ENCODE results near the gene STON2.
"Not testable (repeated sequence)": the region's sequence is repeated elsewhere in the genome, so short reads cannot be mapped to it uniquely, and the experiment has no call there.

Gene STON2

GRCh38 chr14:81385419-81385818 lies 14.7 kb downstream of the STON2 start:
- no peak overlapping the region for H3K4me3 ChIP-seq (ENCODE audit: low read depth, low read length)

- H3K4me3 ChIP-seq (ENCODE audit: low read depth, low read length) = no peak overlapping the region
Observed at GRCh38 chr14:81384900-81385299, 15.2 kb downstream of the STON2 start.

- no peak overlapping the region for H3K4me3 ChIP-seq (ENCODE audit: low read depth, low read length)
Observed at GRCh38 chr14:81382517-81383225, 17.5 kb downstream of the STON2 start.

- not testable (repeated sequence) for H3K4me3 ChIP-seq (ENCODE audit: low read depth, low read length)
Observed at GRCh38 chr14:81380009-81380408, 20.1 kb downstream of the STON2 start.

GRCh38 chr14:81371802-81372201 lies 28.3 kb downstream of the STON2 start:
- no peak overlapping the region for H3K4me3 ChIP-seq (ENCODE audit: low read depth, low read length)

GRCh38 chr14:81367563-81367962 lies 32.6 kb downstream of the STON2 start:
- no peak overlapping the region for H3K4me3 ChIP-seq (ENCODE audit: low read depth, low read length)

- no peak overlapping the region for H3K4me3 ChIP-seq (ENCODE audit: low read depth, low read length)
Observed at GRCh38 chr14:81366884-81367283, 33.2 kb downstream of the STON2 start.

GRCh38 chr14:81366214-81366613 lies 33.9 kb downstream of the STON2 start:
- H3K4me3 ChIP-seq (ENCODE audit: low read depth, low read length) = no peak overlapping the region

GRCh38 chr14:81363746-81364378 lies 36.3 kb downstream of the STON2 start:
- H3K4me3 ChIP-seq (ENCODE audit: low read depth, low read length) = no peak overlapping the region

- H3K4me3 ChIP-seq (ENCODE audit: low read depth, low read length) = no peak overlapping the region
Observed at GRCh38 chr14:81353691-81354323, 46.3 kb downstream of the STON2 start.

GRCh38 chr14:81352413-81352812 lies 47.7 kb downstream of the STON2 start:
- no peak overlapping the region for H3K4me3 ChIP-seq (ENCODE audit: low read depth, low read length)

GRCh38 chr14:81351205-81351604 lies 48.9 kb downstream of the STON2 start:
- H3K4me3 ChIP-seq (ENCODE audit: low read depth, low read length) = no peak overlapping the region

GRCh38 chr14:81350344-81351130 lies 49.6 kb downstream of the STON2 start:
- no peak overlapping the region for H3K4me3 ChIP-seq (ENCODE audit: low read depth, low read length)

- H3K4me3 ChIP-seq (ENCODE audit: low read depth, low read length) = no peak overlapping the region
Observed at GRCh38 chr14:81348061-81348460, 52.1 kb downstream of the STON2 start.

- no peak overlapping the region for H3K4me3 ChIP-seq (ENCODE audit: low read depth, low read length)
Observed at GRCh38 chr14:81345781-81346180, 54.3 kb downstream of the STON2 start.

- H3K4me3 ChIP-seq (ENCODE audit: low read depth, low read length) = no peak overlapping the region
Observed at GRCh38 chr14:81344481-81345160, 55.5 kb downstream of the STON2 start.

GRCh38 chr14:81343701-81344100 lies 56.4 kb downstream of the STON2 start:
- H3K4me3 ChIP-seq (ENCODE audit: low read depth, low read length) = no peak overlapping the region

GRCh38 chr14:81342850-81343580 lies 57.1 kb downstream of the STON2 start:
- H3K4me3 ChIP-seq (ENCODE audit: low read depth, low read length) = no peak overlapping the region

- H3K4me3 ChIP-seq (ENCODE audit: low read depth, low read length) = no peak overlapping the region
Observed at GRCh38 chr14:81341781-81342180, 58.3 kb downstream of the STON2 start.

GRCh38 chr14:81341370-81341769 lies 58.8 kb downstream of the STON2 start:
- no peak overlapping the region for H3K4me3 ChIP-seq (ENCODE audit: low read depth, low read length)
